SK-N-SH treated with all-trans-retinoic acid at 6 μM for 48 hours (cell line): ENCODE results near the gene SAMD8.

Source experiments
- ARNTL ChIP-seq: fragments of 450-650 bp; formaldehyde crosslinking; IDR thresholded peaks from 2 replicates; pipeline ENCODE4 v1.5.0; 2020; ENCODE audit warnings: low read depth, mild to moderate bottlenecking, moderate library complexity, borderline replicate concordance
- BACH2 ChIP-seq: fragments of 250-450 bp; sonication (Bioruptor Pico); IDR thresholded peaks from 2 replicates; pipeline ENCODE4 v1.9.0; 2021; ENCODE audit warnings: mild to moderate bottlenecking, borderline replicate concordance
- CREB5 ChIP-seq: fragments of 250-450 bp; sonication (Bioruptor Pico); IDR thresholded peaks from 2 replicates; pipeline ENCODE4 v1.5.1; 2020; ENCODE audit warnings: low read depth, mild to moderate bottlenecking, moderate library complexity
- CSDC2 ChIP-seq: fragments of 250-450 bp; sonication (Bioruptor Pico); IDR thresholded peaks from 2 replicates; pipeline ENCODE4 v1.5.0; 2020; ENCODE audit warnings: mild to moderate bottlenecking, moderate library complexity
- CSRNP3 ChIP-seq: fragments of 250-450 bp; sonication (Bioruptor Pico); IDR thresholded peaks from 2 replicates; pipeline ENCODE4 v1.5.1; 2021; ENCODE audit warnings: mild to moderate bottlenecking, moderate library complexity
- ESRRG ChIP-seq: fragments of 250-450 bp; sonication (Bioruptor Pico); IDR thresholded peaks from 2 replicates; pipeline ENCODE4 v1.6.1; 2021; ENCODE audit warnings: mild to moderate bottlenecking
- PATZ1 ChIP-seq: fragments of 250-450 bp; sonication (Bioruptor Pico); IDR thresholded peaks from 2 replicates; pipeline ENCODE4 v1.8.0; 2020; ENCODE audit warnings: mild to moderate bottlenecking, moderate library complexity, borderline replicate concordance
- POU6F1 ChIP-seq: fragments of 250-450 bp; sonication (Bioruptor Pico); IDR thresholded peaks from 2 replicates; pipeline ENCODE4 v1.8.0; 2021; ENCODE audit warnings: low read depth, mild to moderate bottlenecking, moderate library complexity, borderline replicate concordance
- PPARA ChIP-seq: fragments of 250-450 bp; sonication (Bioruptor Pico); IDR thresholded peaks from 2 replicates; pipeline ENCODE4 v1.5.0; 2020; ENCODE audit warnings: mild to moderate bottlenecking, borderline replicate concordance
- SNAI2 ChIP-seq: fragments of 250-450 bp; sonication (Bioruptor Pico); IDR thresholded peaks from 2 replicates; pipeline ENCODE4 v1.5.0; 2020; ENCODE audit warnings: mild to moderate bottlenecking, moderate library complexity
- TCF4 ChIP-seq: fragments of 250-450 bp; sonication (Bioruptor Pico); IDR thresholded peaks from 2 replicates; pipeline ENCODE4 v1.8.0; 2021; ENCODE audit warnings: mild to moderate bottlenecking, moderate library complexity, borderline replicate concordance
- TSHZ2 ChIP-seq: fragments of 250-450 bp; sonication (Bioruptor Pico); IDR thresholded peaks from 2 replicates; pipeline ENCODE4 v1.5.0; 2020; ENCODE audit warnings: mild to moderate bottlenecking, moderate library complexity
- ZC3H10 ChIP-seq: fragments of 250-450 bp; sonication (Bioruptor Pico); IDR thresholded peaks from 2 replicates; pipeline ENCODE4 v1.5.1; 2021; ENCODE audit warnings: mild to moderate bottlenecking, moderate library complexity
- ZFP3 ChIP-seq: fragments of 250-450 bp; sonication (Bioruptor Pico); IDR thresholded peaks from 2 replicates; pipeline ENCODE4 v1.5.0; 2020; ENCODE audit warnings: mild to moderate bottlenecking, moderate library complexity

GRCh38 chr10:75080554-75080953 lies 30.9 kb upstream of the SAMD8 start:
- TF ChIP-seq TSHZ2 (CRISPR knock-in tag) (no peak), CREB5 (no peak), PATZ1 (CRISPR knock-in tag) (no peak), POU6F1 (CRISPR knock-in tag) (no peak), CSRNP3 (CRISPR knock-in tag) (no peak), TCF4 (CRISPR knock-in tag) (no peak), BACH2 (CRISPR knock-in tag) (no peak), ARNTL (no peak), CSDC2 (CRISPR knock-in tag) (no peak), ZC3H10 (no peak), SNAI2 (no peak), ZFP3 (CRISPR knock-in tag) (no peak), PPARA (CRISPR knock-in tag) (no peak), ESRRG (CRISPR knock-in tag) (no peak)
